Endothelial cell of umbilical vein (primary cell): ENCODE results near the gene MRPL53. TPM values are rescaled to one million over a fixed set of nuclear protein-coding genes. Genes with fewer than 3 reads are reported as not detected.

Experiments used
- BruUV-seq: library from RNA; stranded (reverse); fragments of 400-500 nt; replicated peaks from 2 replicates; lab custom pipeline; 2021; lab: Mats Ljungman, UMichigan
- CTCF ChIA-PET: fragments of 300-600, 350-600 bp; sonication (Branson Sonifier 250); formaldehyde crosslinking; loops from one replicate; lab custom pipeline; 2021; ENCODE audit warnings: antibody characterized with exemption, inconsistent platforms; lab: Charles Lee
- POLR2A ChIA-PET: fragments of 300-600, 350-600 bp; sonication (Branson Sonifier 250); formaldehyde crosslinking; loops from one replicate; lab custom pipeline; 2021; ENCODE audit warnings: antibody characterized with exemption, inconsistent platforms; lab: Charles Lee
- DNase-seq: peaks from one replicate; pipeline ENCODE4 v3.0.0-alpha.2; 2011; ENCODE audit warnings: low read depth, low spot score
- FAIRE-seq: peaks from 2 replicates; lab custom pipeline; 2011; peaks lifted over from hg19 to GRCh38; lab: Jason Lieb, UNC
- H2AFZ ChIP-seq: 2 replicates; pipeline ENCODE4 v1.6.0; 2012; ENCODE audit warnings: low read depth, low read length, control low read depth, inconsistent platforms
- H3K27ac ChIP-seq: 2 replicates; pipeline ENCODE4 v1.5.1; 2011; ENCODE audit warnings: low read depth, mild to moderate bottlenecking, control low read depth, low read length, moderate library complexity; ENCODE audit not compliant: insufficient read depth
- H3K27me3 ChIP-seq, 2 experiments: 2 replicates each; pipeline versions ENCODE4 v1.6.0 to v1.6.1; 2011; ENCODE audit warnings: low read length in 2 of 2, mixed read lengths in 1 of 2; ENCODE audit not compliant: control insufficient read depth in 2 of 2, insufficient read depth in 2 of 2
- H3K36me3 ChIP-seq, 2 experiments: 2 replicates in 1 of 2; 3 replicates in 1 of 2; pipeline ENCODE4 v1.5.1; 2011; ENCODE audit warnings: low read length in 2 of 2, mild to moderate bottlenecking in 1 of 2, moderate library complexity in 1 of 2; ENCODE audit not compliant: control insufficient read depth in 2 of 2, insufficient read depth in 2 of 2; ENCODE audit errors: extremely low read depth in 1 of 2
- H3K4me1 ChIP-seq: 3 replicates; pipeline ENCODE4 v1.5.1; 2011; ENCODE audit warnings: mild to moderate bottlenecking, low read length; ENCODE audit not compliant: control insufficient read depth, insufficient read depth; ENCODE audit errors: extremely low read depth
- H3K4me2 ChIP-seq: 2 replicates; pipeline ENCODE4 v1.6.1; 2011; ENCODE audit warnings: low read length, control low read depth, mixed read lengths; ENCODE audit not compliant: insufficient read depth
- H3K4me3 ChIP-seq, 3 experiments: fragments of 200-600 bp in 1 of 3; sonication (generic), shearing (Covaris generic) in 1 of 3; replicated peaks in 1 of 3; 2 replicates each; pipeline ENCODE4 v1.5.1; 2011 to 2016; ENCODE audit warnings: control low read depth in 3 of 3, low read length in 3 of 3, mild to moderate bottlenecking in 2 of 3, inconsistent platforms in 1 of 3, low read depth in 1 of 3, moderate library complexity in 1 of 3; ENCODE audit not compliant: insufficient read depth in 1 of 3
- H3K79me2 ChIP-seq: 2 replicates; pipeline ENCODE4 v1.6.0; 2012; ENCODE audit warnings: low read length, inconsistent platforms; ENCODE audit not compliant: control insufficient read depth, insufficient read depth
- H3K9ac ChIP-seq: replicated peaks from 2 replicates; pipeline ENCODE3; 2011; ENCODE audit warnings: low read length, control low read depth; ENCODE audit not compliant: insufficient read depth; ENCODE audit errors: extremely low read depth
- H3K9me1 ChIP-seq: replicated peaks from 3 replicates; pipeline ENCODE4 v1.6.0; 2011; ENCODE audit warnings: mild to moderate bottlenecking, low read length; ENCODE audit not compliant: control insufficient read depth, insufficient read depth; ENCODE audit errors: extremely low read depth
- H3K9me3 ChIP-seq: replicated peaks from 2 replicates; pipeline ENCODE4 v1.5.1; 2012; ENCODE audit warnings: low read length, inconsistent platforms; ENCODE audit not compliant: control insufficient read depth, insufficient read depth
- H4K20me1 ChIP-seq: replicated peaks from 2 replicates; pipeline ENCODE3; 2011; ENCODE audit warnings: mild to moderate bottlenecking, low read length; ENCODE audit not compliant: control insufficient read depth, insufficient read depth; ENCODE audit errors: extremely low read depth
- CTCF ChIP-seq, 2 donors: IDR thresholded peaks; 1 replicate in 1 of 2; 2 replicates in 1 of 2; pipeline ENCODE4 v1.5.1; 2011; ENCODE audit warnings: low read length in 2 of 2, mild to moderate bottlenecking in 2 of 2, moderate library complexity in 2 of 2, control low read depth in 1 of 2, inconsistent platforms in 1 of 2, low read depth in 1 of 2; ENCODE audit not compliant: insufficient read depth in 1 of 2; ENCODE audit errors: extremely low read depth in 1 of 2
- EZH2 ChIP-seq: IDR thresholded peaks from 2 replicates; pipeline ENCODE4 v1.6.1; 2012; ENCODE audit warnings: borderline replicate concordance, low read depth, mild to moderate bottlenecking, moderate library complexity, low read length, inconsistent platforms; ENCODE audit not compliant: severe bottlenecking
- FOS ChIP-seq: IDR thresholded peaks from 2 replicates; pipeline ENCODE4 v1.6.1; 2011; ENCODE audit warnings: mild to moderate bottlenecking, low read length, moderate library complexity, borderline replicate concordance; ENCODE audit not compliant: insufficient read depth
- GATA2 ChIP-seq: IDR thresholded peaks from 2 replicates; pipeline ENCODE4 v1.7.0; 2011; ENCODE audit warnings: low read depth, mild to moderate bottlenecking, moderate library complexity, mixed read lengths, low read length; ENCODE audit not compliant: insufficient read length, insufficient read depth
- JUN ChIP-seq: IDR thresholded peaks from 2 replicates; pipeline ENCODE4 v1.6.1; 2011; ENCODE audit warnings: borderline replicate concordance, low read depth; ENCODE audit not compliant: insufficient read length, insufficient read depth
- MAX ChIP-seq: IDR thresholded peaks from 2 replicates; pipeline ENCODE4 v1.6.1; 2011; ENCODE audit not compliant: insufficient read depth, insufficient read length
- MYC ChIP-seq: IDR thresholded peaks from one replicate; pipeline ENCODE4 v1.6.1; 2011; ENCODE audit warnings: mild to moderate bottlenecking, low read depth, low read length
- POLR2A ChIP-seq: IDR thresholded peaks from 2 replicates; pipeline ENCODE4 v1.6.1; 2012; ENCODE audit warnings: low read depth, mild to moderate bottlenecking, control low read depth, low read length
- POLR2AphosphoS5 ChIP-seq: IDR thresholded peaks from 2 replicates; pipeline ENCODE4 v1.6.1; 2012; ENCODE audit warnings: low read depth, mild to moderate bottlenecking, control low read depth, low read length, moderate library complexity; ENCODE audit not compliant: insufficient read depth
- dilution Hi-C: fragments of 300-500 bp; cut with MboI; formaldehyde crosslinking; loops from one replicate; pipeline ENCODE4 v1.15.0; 2019; ENCODE audit warnings: low sequenced_read_pairs; ENCODE audit not compliant: extremely low pct_ligation_motif_present
- intact Hi-C: fragments of 100-400 bp; cut with micrococcal nuclease; formaldehyde crosslinking; loops from one replicate; pipeline ENCODE4 v1.10.0; 2022
- polyA plus RNA-seq, 4 experiments: library from polyadenylated mRNA; depleted of rRNA in 3 of 4; stranded (reverse) in 3 of 4; unstranded in 1 of 4; fragments of >200 nt; gene quantifications; 2 replicates each; pipeline versions ENCODE4 v1.2.1 to v1.2.3, GENCODE V29; 2011 to 2012; ENCODE audit warnings: missing spikeins in 1 of 4
- total RNA-seq: library from RNA; stranded (reverse); gene quantifications from 2 replicates; pipeline ENCODE4 v1.2.3, GENCODE V29; 2021

The MRPL53 gene
- total and polyA plus RNA-seq, 2 donors (not counting 3 experiments of a cell fraction or from before 2014, with no cell fraction given), result 68.7 to 69.7 TPM

GRCh38 chr2:74502147-74502719 lies 29.8 kb upstream of the MRPL53 start:
- dilution Hi-C loops (no loop called here), intact Hi-C loops (loop anchor here (5.0 kb wide), 1 partner anchor 150 kb away; the partner anchor contains the start of gene SEMA4F)
- peaks cover 4% of the 10 kb centered on the region for H3K79me2 ChIP-seq
- H3K27me3 ChIP-seq, result peaks cover 23 to 35% of the 10 kb centered on the region in 2 experiments
- H3K4me1 ChIP-seq, result peaks cover 41% of the 10 kb centered on the region
- CTCF ChIA-PET, result no interaction called here
- peak overlapping the region; percentile 62 for H3K4me2 ChIP-seq
- peak overlapping the region; percentile 46 for H3K9ac ChIP-seq
- H4K20me1 ChIP-seq, result no peaks in the 10 kb centered on the region
- TF ChIP-seq CTCF (IDR thresholded peaks at IDR 0.05; ENCODE audit: extremely low read depth in 1 of 2, insufficient read depth in 1 of 2, low read depth in 1 of 2, low read length in 2 of 2), result no peak
- FAIRE-seq, result peak; percentile 63
- H3K27ac ChIP-seq, result peak overlapping the region; percentile 59
- peaks cover 0 to 4% of the 10 kb centered on the region in 2 experiments for H3K36me3 ChIP-seq
- H3K9me3 ChIP-seq, result no peaks in the 10 kb centered on the region
- peak overlapping the region; percentile 41 for H2AFZ ChIP-seq
- POLR2A ChIA-PET, result interaction anchor here (0.6 kb wide), 1 partner anchor 35 kb away, joined by 9 read pairs; no protein-coding TSS in a partner anchor
- BruUV-seq, result no TSS peak
- H3K9me1 ChIP-seq, result no peaks in the 10 kb centered on the region
- no peak for DNase-seq
- peak overlapping the region; percentile 44 to 55 (median 50) for H3K4me3 ChIP-seq

- POLR2A ChIA-PET, result interaction anchor here (0.6 kb wide), 1 partner anchor 34 kb away, joined by 9 read pairs; no protein-coding TSS in a partner anchor
- peaks cover 37% of the 10 kb centered on the region for H3K4me1 ChIP-seq
These were observed 29.0 kb upstream of the MRPL53 start for GRCh38 chr2:74501335-74502071.

More at GRCh38 chr2:74501335-74502071, 29.0 kb upstream of the MRPL53 start:
- peaks cover 0 to 4% of the 10 kb centered on the region in 2 experiments for H3K36me3 ChIP-seq
- H2AFZ ChIP-seq, result no peak overlapping the region
- H3K79me2 ChIP-seq, result peaks cover 2% of the 10 kb centered on the region
- no peaks in the 10 kb centered on the region for H3K9me3 ChIP-seq
- no peak for DNase-seq
- no peak overlapping the region for H3K4me2 ChIP-seq
- H3K27ac ChIP-seq, result no peak overlapping the region
- H3K9ac ChIP-seq, result no peak overlapping the region
- H3K9me1 ChIP-seq, result no peaks in the 10 kb centered on the region
- no peak overlapping the region for H3K4me3 ChIP-seq
- dilution Hi-C loops, result no loop called here
- no TSS peak for BruUV-seq
- peaks cover 23 to 40% of the 10 kb centered on the region in 2 experiments for H3K27me3 ChIP-seq
- intact Hi-C loops, result loop anchor here (5.0 kb wide), 1 partner anchor 151 kb away; the partner anchor contains the start of gene SEMA4F
- CTCF ChIA-PET, result interaction anchor here (1.0 to 1.6 kb wide), 2 partner anchors 11 to 31 kb away, joined by 3 to 4 read pairs; no protein-coding TSS in a partner anchor
- no peaks in the 10 kb centered on the region for H4K20me1 ChIP-seq
- TF ChIP-seq CTCF (IDR thresholded peaks at IDR 0.05; ENCODE audit: extremely low read depth in 1 of 2, insufficient read depth in 1 of 2, low read depth in 1 of 2, low read length in 2 of 2) (no peak), JUN (no peak), POLR2AphosphoS5 (no peak), GATA2 (no peak), FOS (no peak), MYC (no peak), POLR2A (no peak), MAX (no peak), EZH2 (no peak)
- FAIRE-seq, result no peak
